ENCODE measurements around the gene EFNA1.

The EFNA1 gene

GRCh38 chr1:155122308-155122707 is 5.4 kb upstream of the EFNA1 start:
- H3K27me3 Mint-ChIP-seq = peaks cover 0 to 50% of the 10 kb centered on the region in 2 donors
- no peak for DNase-seq

GRCh38 chr1:155123801-155124200 is 3.9 kb upstream of the EFNA1 start:
- no peak for DNase-seq
- Mint-ChIP-seq H3K36me3 (ENCODE audit: insufficient read depth) (peaks cover 7% of the 10 kb centered on the region), H3K9me3 (no peaks in the 10 kb centered on the region), H3K27me3 (peaks cover 0 to 52% of the 10 kb centered on the region in 2 donors), H3K4me1 (ENCODE audit: low read depth in 2 of 2) (peaks cover 19 to 20% of the 10 kb centered on the region in 2 donors), H3K4me3 (no peak overlapping the region), H3K27ac (no peak overlapping the region)
- ATAC-seq (replicated peaks) = no peak

More at GRCh38 chr1:155122308-155122707, 5.4 kb upstream of the EFNA1 start:
- no peak overlapping the region for H3K27ac Mint-ChIP-seq
- no peak for ATAC-seq (replicated peaks)
- H3K4me3 Mint-ChIP-seq = no peak overlapping the region
- H3K36me3 Mint-ChIP-seq (ENCODE audit: insufficient read depth) = peaks cover 4% of the 10 kb centered on the region
- peaks cover 8 to 9% of the 10 kb centered on the region in 2 donors for H3K4me1 Mint-ChIP-seq (ENCODE audit: low read depth in 2 of 2)
- H3K9me3 Mint-ChIP-seq = no peaks in the 10 kb centered on the region

- peaks cover 23 to 26% of the 10 kb centered on the region in 2 donors for H3K4me1 Mint-ChIP-seq (ENCODE audit: low read depth in 2 of 2)
- H3K27ac Mint-ChIP-seq = no peak overlapping the region
- DNase-seq = no peak
- H3K36me3 Mint-ChIP-seq (ENCODE audit: insufficient read depth) = peaks cover 11% of the 10 kb centered on the region
- peaks cover 0 to 62% of the 10 kb centered on the region in 2 donors for H3K27me3 Mint-ChIP-seq
- no peak overlapping the region for H3K4me3 Mint-ChIP-seq
- ATAC-seq (replicated peaks) = no peak
- no peaks in the 10 kb centered on the region for H3K9me3 Mint-ChIP-seq
Observed at GRCh38 chr1:155124503-155125463, 2.9 kb upstream of the EFNA1 start.

GRCh38 chr1:155125511-155125945 is 2.1 kb upstream of the EFNA1 start:
- DNase-seq (no peak), ATAC-seq (replicated peaks) (no peak)
- Mint-ChIP-seq H3K27me3 (peaks cover 4 to 69% of the 10 kb centered on the region in 2 donors), H3K4me3 (peak overlapping the region in 1 of 2 donors; percentile 67), H3K36me3 (ENCODE audit: insufficient read depth) (peaks cover 11% of the 10 kb centered on the region), H3K27ac (no peak overlapping the region), H3K4me1 (ENCODE audit: low read depth in 2 of 2) (peaks cover 23 to 26% of the 10 kb centered on the region in 2 donors), H3K9me3 (no peaks in the 10 kb centered on the region)

- Mint-ChIP-seq H3K27me3 (peaks cover 8 to 72% of the 10 kb centered on the region in 2 donors), H3K9me3 (no peaks in the 10 kb centered on the region), H3K4me1 (ENCODE audit: low read depth in 2 of 2) (peaks cover 23 to 26% of the 10 kb centered on the region in 2 donors), H3K36me3 (ENCODE audit: insufficient read depth) (peaks cover 11% of the 10 kb centered on the region), H3K4me3 (peak overlapping the region; percentile 91 to 92), H3K27ac (no peak overlapping the region)
- ATAC-seq (replicated peaks) (no peak), DNase-seq (no peak)
Observed at GRCh38 chr1:155125946-155126555, 1.6 kb upstream of the EFNA1 start.

- DNase-seq = peak; percentile 28 to 45 (median 42)
- peak overlapping the region in 1 of 2 donors; percentile 4 for H3K27ac Mint-ChIP-seq
- H3K36me3 Mint-ChIP-seq (ENCODE audit: insufficient read depth) = peaks cover 9% of the 10 kb centered on the region
- H3K9me3 Mint-ChIP-seq = no peaks in the 10 kb centered on the region
- peak overlapping the region; percentile 91 to 92 for H3K4me3 Mint-ChIP-seq
- ATAC-seq (replicated peaks) = peak; percentile 87
- H3K4me1 Mint-ChIP-seq (ENCODE audit: low read depth in 2 of 2) = peaks cover 23 to 26% of the 10 kb centered on the region in 2 donors
- peaks cover 8 to 71% of the 10 kb centered on the region in 2 donors for H3K27me3 Mint-ChIP-seq
Observed at GRCh38 chr1:155126556-155127104, 1.0 kb upstream of the EFNA1 start.

- no peak for DNase-seq
- Mint-ChIP-seq H3K27me3 (peaks cover 8 to 71% of the 10 kb centered on the region in 2 donors), H3K36me3 (ENCODE audit: insufficient read depth) (peaks cover 7% of the 10 kb centered on the region), H3K27ac (peak overlapping the region in 1 of 2 donors; percentile 64), H3K4me1 (ENCODE audit: low read depth in 2 of 2) (peaks cover 23 to 26% of the 10 kb centered on the region in 2 donors), H3K9me3 (no peaks in the 10 kb centered on the region), H3K4me3 (peak overlapping the region; percentile 91 to 92)
- no peak for ATAC-seq (replicated peaks)
Observed at GRCh38 chr1:155127967-155128754, 485 bp downstream of the EFNA1 start.

- DNase-seq (peak in 1 of 3 experiments; percentile 9), ATAC-seq (replicated peaks) (no peak)
- peaks cover 7% of the 10 kb centered on the region for H3K36me3 Mint-ChIP-seq (ENCODE audit: insufficient read depth)
- H3K27me3 Mint-ChIP-seq = peaks cover 8 to 71% of the 10 kb centered on the region in 2 donors
- no peaks in the 10 kb centered on the region for H3K9me3 Mint-ChIP-seq
- H3K27ac Mint-ChIP-seq = peak overlapping the region in 1 of 2 donors; percentile 64
- H3K4me1 Mint-ChIP-seq (ENCODE audit: low read depth in 2 of 2) = peaks cover 23 to 26% of the 10 kb centered on the region in 2 donors
- H3K4me3 Mint-ChIP-seq = peak overlapping the region; percentile 91 to 92
Observed at GRCh38 chr1:155128755-155129473, 1.2 kb downstream of the EFNA1 start.

- Mint-ChIP-seq H3K36me3 (ENCODE audit: insufficient read depth) (peaks cover 12% of the 10 kb centered on the region), H3K4me3 (no peak overlapping the region), H3K27ac (no peak overlapping the region), H3K27me3 (peaks cover 8 to 59% of the 10 kb centered on the region in 2 donors), H3K9me3 (no peaks in the 10 kb centered on the region), H3K4me1 (ENCODE audit: low read depth in 2 of 2) (peaks cover 32 to 34% of the 10 kb centered on the region in 2 donors)
- DNase-seq (no peak), ATAC-seq (replicated peaks) (no peak)
Observed at GRCh38 chr1:155130272-155131006, 2.8 kb downstream of the EFNA1 start.

GRCh38 chr1:155131285-155131684 is 3.6 kb downstream of the EFNA1 start:
- Mint-ChIP-seq H3K36me3 (ENCODE audit: insufficient read depth) (peaks cover 18% of the 10 kb centered on the region), H3K27ac (no peak overlapping the region), H3K9me3 (no peaks in the 10 kb centered on the region), H3K4me1 (ENCODE audit: low read depth in 2 of 2) (peaks cover 36 to 38% of the 10 kb centered on the region in 2 donors), H3K4me3 (no peak overlapping the region), H3K27me3 (peaks cover 8 to 51% of the 10 kb centered on the region in 2 donors)
- DNase-seq = no peak
- ATAC-seq (replicated peaks) = no peak

- Mint-ChIP-seq H3K9me3 (no peaks in the 10 kb centered on the region), H3K4me3 (no peak overlapping the region), H3K36me3 (ENCODE audit: insufficient read depth) (peaks cover 21% of the 10 kb centered on the region), H3K4me1 (ENCODE audit: low read depth in 2 of 2) (peaks cover 33 to 40% of the 10 kb centered on the region in 2 donors), H3K27me3 (peaks cover 8 to 45% of the 10 kb centered on the region in 2 donors), H3K27ac (no peak overlapping the region)
- DNase-seq (no peak), ATAC-seq (replicated peaks) (no peak)
Observed at GRCh38 chr1:155131856-155132255, 4.2 kb downstream of the EFNA1 start.

All from effector memory CD8-positive, alpha-beta T cell (primary cell).